GM19438 (cell line): ENCODE results near the gene ERFE.

Experiments
- ATAC-seq: cut with Tn5 transposase; IDR thresholded peaks from one replicate; pipeline ENCODE4 v1.9.1; 2021; ENCODE audit warnings: low read depth; ENCODE audit not compliant: unreplicated experiment

Gene ERFE

GRCh38 chr2:238152771-238153688 is 5.7 kb upstream of the ERFE start:
- ATAC-seq, result no peak

- ATAC-seq, result no peak
These were observed 4.2 kb upstream of the ERFE start for GRCh38 chr2:238154570-238154969.

GRCh38 chr2:238155051-238155760 is 3.6 kb upstream of the ERFE start:
- no peak for ATAC-seq

- no peak for ATAC-seq
These were observed 2.7 kb upstream of the ERFE start for GRCh38 chr2:238155761-238156694.

- ATAC-seq, result no peak
These were observed 1.2 kb upstream of the ERFE start for GRCh38 chr2:238157506-238158017.

GRCh38 chr2:238158018-238158508 is 707 bp upstream of the ERFE start:
- ATAC-seq, result no peak

- ATAC-seq, result no peak
These were observed 335 bp downstream of the ERFE start for GRCh38 chr2:238159071-238159539.

GRCh38 chr2:238159661-238160205 is 963 bp downstream of the ERFE start:
- no peak for ATAC-seq

GRCh38 chr2:238160206-238161129 is 1.7 kb downstream of the ERFE start:
- ATAC-seq, result no peak

- ATAC-seq, result no peak
These were observed 2.7 kb downstream of the ERFE start for GRCh38 chr2:238161291-238162051.

- ATAC-seq, result no peak
These were observed 3.6 kb downstream of the ERFE start for GRCh38 chr2:238162251-238162845.

- ATAC-seq, result no peak
These were observed 4.2 kb downstream of the ERFE start for GRCh38 chr2:238162846-238163441.

- no peak for ATAC-seq
These were observed 4.9 kb downstream of the ERFE start for GRCh38 chr2:238163481-238164198.

GRCh38 chr2:238164906-238165287 is 6.1 kb downstream of the ERFE start:
- ATAC-seq, result no peak

GRCh38 chr2:238165288-238165921 is 6.6 kb downstream of the ERFE start:
- no peak for ATAC-seq
